ENCODE data around the gene ASPN. TPM values are rescaled to one million over a fixed set of nuclear protein-coding genes. Genes with fewer than 3 reads are reported as not detected.
A peak's percentile ranks its signal among the peaks of the same experiment; 100 is the strongest.

Gene ASPN
- polyA plus RNA-seq, 6 donors from 2014 or later = 0.12 TPM; not detected in 5

DNA sequence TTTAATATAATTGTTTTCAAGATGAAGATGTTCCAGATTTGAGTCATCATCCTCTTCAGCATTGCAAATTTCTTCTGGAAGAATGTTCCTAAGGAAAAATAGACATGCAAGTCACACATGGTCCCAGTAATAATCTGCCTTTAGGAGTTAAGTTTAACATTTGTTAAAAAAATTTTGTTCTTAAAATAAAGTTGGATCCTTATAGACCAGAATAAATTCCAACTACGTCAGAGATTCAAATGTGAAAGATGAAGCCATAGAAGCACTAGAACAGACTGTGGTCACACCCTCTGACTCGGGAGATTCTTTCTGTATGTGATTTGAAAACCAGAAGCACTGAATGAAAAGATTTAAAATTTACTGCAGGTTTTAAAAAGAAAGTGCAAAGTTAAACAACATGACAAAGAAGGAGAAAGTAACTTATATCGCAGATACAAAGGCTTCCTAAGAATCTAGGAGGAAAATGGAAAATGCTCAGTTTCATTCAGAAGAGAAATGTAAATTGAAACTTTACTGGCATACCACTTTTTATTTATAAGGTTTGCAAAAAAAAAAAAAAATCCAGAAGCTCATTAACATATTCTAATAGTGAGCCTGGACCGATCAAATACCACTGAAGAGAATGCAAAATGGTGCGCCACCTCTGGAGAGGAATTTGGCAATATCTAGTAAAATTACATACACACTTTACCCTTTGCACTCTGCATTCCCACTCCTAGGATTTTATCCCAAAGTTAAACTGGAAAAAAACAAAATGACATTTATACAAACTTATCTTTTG is 14.3 kb upstream of the ASPN start:
- H3K27me3 Mint-ChIP-seq = no peaks in the 10 kb centered on the region
- no peak overlapping the region for H3K27ac Mint-ChIP-seq
- ATAC-seq (ENCODE audit: low read depth in 2 of 2) (no peak), DNase-seq (no peak)
- no peaks in the 10 kb centered on the region for H3K36me3 Mint-ChIP-seq
- H3K4me3 Mint-ChIP-seq = no peak overlapping the region
- H3K9me3 Mint-ChIP-seq = no peaks in the 10 kb centered on the region
- no peaks in the 10 kb centered on the region for H3K4me1 Mint-ChIP-seq

DNA sequence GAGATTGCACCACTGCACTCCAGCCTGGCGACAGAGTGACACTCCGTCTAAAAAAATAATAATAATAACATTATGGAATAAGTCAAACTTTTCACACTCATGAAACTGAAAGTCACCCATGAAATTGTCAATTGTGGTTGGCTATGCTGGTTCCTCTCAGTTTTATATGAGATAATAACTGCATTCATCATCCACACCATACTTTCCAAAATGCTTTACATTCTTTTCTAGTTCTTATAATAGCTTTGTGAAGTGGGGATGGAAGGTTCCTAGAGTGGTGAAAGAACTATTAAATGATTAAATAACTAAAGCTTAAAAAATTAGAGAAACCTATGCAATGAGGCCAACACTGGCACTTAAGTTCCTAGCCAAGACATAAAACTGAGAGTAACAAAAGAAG is 12.6 kb upstream of the ASPN start:
- H3K27me3 Mint-ChIP-seq = no peaks in the 10 kb centered on the region
- ATAC-seq (ENCODE audit: low read depth in 2 of 2) = no peak

DNA sequence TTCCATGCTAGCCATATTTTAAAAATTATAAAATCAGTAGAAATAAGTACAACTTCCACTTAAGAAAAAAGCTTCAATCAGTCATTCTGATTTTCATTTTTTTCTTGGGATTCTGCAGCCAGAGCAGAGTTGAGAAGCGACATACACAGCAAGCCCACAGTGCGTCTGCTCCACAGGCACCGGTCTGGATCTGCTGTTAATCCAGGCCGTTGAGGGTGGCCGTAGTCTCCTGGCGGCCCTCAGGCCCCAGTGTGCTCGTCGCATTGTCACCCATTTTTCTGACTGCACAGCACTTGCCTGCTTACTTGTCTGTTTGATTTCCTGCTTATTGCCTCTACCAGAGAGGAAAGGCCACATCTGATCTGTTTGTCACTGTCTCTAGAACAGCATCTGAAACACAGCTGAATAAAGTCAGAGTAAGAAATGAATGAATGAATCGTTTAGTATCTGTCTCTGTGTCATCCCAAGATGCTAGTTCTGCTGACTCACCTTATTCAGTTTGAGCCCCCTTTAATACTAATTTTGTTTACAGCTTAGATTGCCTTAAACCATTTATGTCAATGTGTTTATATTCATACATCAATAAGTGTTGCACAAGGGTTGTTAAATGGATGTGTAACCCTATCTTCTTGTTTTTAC is 11.6 kb upstream of the ASPN start:
- ATAC-seq (ENCODE audit: low read depth in 2 of 2) (no peak), DNase-seq (no peak)
- Mint-ChIP-seq H3K36me3 (no peaks in the 10 kb centered on the region), H3K27me3 (no peaks in the 10 kb centered on the region), H3K4me1 (no peaks in the 10 kb centered on the region), H3K4me3 (no peak overlapping the region), H3K27ac (no peak overlapping the region), H3K9me3 (no peaks in the 10 kb centered on the region)

More for the DNA sequence above, 12.6 kb upstream of the ASPN start:
- no peak for DNase-seq
- Mint-ChIP-seq H3K27ac (no peak overlapping the region), H3K4me3 (no peak overlapping the region), H3K36me3 (no peaks in the 10 kb centered on the region), H3K9me3 (no peaks in the 10 kb centered on the region), H3K4me1 (no peaks in the 10 kb centered on the region)

DNA sequence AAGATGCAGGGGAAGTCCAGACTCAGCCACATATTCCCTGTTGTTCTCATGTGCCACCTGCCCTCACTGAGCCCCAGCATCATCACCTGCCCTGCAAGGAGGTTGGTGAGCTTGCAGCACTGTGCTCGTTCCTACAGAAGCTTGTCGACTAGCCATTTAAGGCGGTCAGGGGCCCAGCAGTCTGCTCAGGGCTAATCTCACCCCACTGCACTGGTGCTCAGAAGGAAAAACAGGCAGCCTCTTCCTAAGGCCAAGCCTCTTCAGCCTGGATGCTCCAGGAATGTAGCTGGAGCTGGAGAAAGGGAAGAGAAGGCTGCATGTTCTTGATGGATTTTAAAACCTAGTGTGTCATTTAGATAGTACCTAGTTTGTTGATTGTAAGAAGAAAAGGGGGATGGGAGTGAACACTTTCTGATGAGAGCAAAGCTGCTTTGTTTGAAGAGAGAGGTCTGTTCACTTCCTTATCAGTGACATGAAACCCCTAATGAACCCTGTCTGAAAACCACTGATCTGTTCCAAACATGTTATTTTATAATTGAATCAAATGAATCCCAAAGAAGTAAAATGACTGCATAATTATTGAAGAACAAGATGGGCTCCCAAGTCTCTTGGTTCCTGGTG is 10.6 kb upstream of the ASPN start:
- Mint-ChIP-seq H3K4me3 (no peak overlapping the region), H3K27me3 (no peaks in the 10 kb centered on the region), H3K4me1 (no peaks in the 10 kb centered on the region), H3K27ac (no peak overlapping the region), H3K36me3 (no peaks in the 10 kb centered on the region), H3K9me3 (no peaks in the 10 kb centered on the region)
- no peak for ATAC-seq (ENCODE audit: low read depth in 2 of 2)
- DNase-seq = no peak

DNA sequence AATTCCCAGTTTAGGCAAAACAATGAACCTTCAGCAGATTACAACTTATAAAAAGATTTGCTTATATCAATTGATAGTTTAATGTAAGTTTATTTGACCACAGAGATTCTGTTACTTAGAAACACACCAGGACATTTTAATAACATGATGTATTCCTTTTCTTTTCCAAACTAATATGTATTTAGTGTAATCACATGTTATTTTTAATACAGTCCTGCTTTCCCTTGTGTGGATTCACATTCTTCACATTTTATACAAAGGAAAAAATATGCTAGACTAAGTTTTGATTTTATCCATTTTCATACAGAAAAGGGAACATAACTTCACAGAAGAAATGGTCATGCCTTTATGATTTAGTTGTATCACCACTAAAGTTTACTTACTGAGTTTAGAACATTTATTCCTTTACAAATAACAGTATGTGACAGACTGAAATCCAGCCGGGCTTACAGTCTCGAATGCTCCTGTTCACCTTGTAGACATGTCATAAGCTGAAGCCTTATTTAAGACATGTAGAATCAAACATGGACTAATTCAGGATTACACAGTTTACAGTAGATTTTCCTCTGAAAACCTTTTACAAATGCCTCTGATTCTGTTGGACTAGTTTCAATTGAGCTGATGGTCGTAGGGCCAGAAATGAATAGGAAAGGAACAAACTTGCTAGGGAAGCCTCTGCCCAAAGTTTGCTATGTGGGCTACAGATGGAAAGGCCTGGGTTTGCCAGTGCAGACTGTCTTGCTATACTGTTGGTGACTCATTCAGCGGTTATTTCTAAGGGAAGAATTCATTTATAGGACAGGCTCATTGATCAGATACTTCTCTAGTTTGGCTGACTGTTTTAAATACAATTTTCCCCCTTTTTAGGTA is 6.6 kb upstream of the ASPN start:
- no peak overlapping the region for H3K27ac Mint-ChIP-seq
- no peaks in the 10 kb centered on the region for H3K4me1 Mint-ChIP-seq
- ATAC-seq (ENCODE audit: low read depth in 2 of 2) = no peak
- H3K9me3 Mint-ChIP-seq = no peaks in the 10 kb centered on the region
- no peak for DNase-seq
- H3K27me3 Mint-ChIP-seq = no peaks in the 10 kb centered on the region
- H3K4me3 Mint-ChIP-seq = no peak overlapping the region
- no peaks in the 10 kb centered on the region for H3K36me3 Mint-ChIP-seq

DNA sequence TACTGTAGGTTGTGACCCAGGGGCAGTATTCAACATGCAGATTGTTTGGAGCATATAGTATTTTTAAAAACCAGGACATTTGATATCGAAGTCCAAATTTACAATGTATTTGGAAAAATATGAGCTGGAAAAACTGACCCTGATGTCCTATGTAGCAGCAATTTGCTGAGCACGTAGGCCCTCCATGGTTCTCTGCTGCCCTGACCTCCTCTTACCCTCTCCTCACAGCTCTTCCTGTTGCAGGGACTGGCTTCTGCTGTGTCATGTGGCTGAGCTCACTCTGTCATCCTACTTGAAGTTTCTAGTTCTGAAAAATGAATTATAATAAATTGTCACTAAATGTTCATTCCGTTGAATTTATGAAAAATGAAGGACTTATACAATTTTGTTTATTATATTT is 4.1 kb upstream of the ASPN start:
- no peaks in the 10 kb centered on the region for H3K36me3 Mint-ChIP-seq
- no peak for ATAC-seq (ENCODE audit: low read depth in 2 of 2)
- H3K27ac Mint-ChIP-seq = peak overlapping the region in 1 of 6 donors; percentile 42
- no peaks in the 10 kb centered on the region for H3K4me1 Mint-ChIP-seq
- DNase-seq = no peak
- no peaks in the 10 kb centered on the region for H3K27me3 Mint-ChIP-seq
- no peaks in the 10 kb centered on the region for H3K9me3 Mint-ChIP-seq
- H3K4me3 Mint-ChIP-seq = no peak overlapping the region

DNA sequence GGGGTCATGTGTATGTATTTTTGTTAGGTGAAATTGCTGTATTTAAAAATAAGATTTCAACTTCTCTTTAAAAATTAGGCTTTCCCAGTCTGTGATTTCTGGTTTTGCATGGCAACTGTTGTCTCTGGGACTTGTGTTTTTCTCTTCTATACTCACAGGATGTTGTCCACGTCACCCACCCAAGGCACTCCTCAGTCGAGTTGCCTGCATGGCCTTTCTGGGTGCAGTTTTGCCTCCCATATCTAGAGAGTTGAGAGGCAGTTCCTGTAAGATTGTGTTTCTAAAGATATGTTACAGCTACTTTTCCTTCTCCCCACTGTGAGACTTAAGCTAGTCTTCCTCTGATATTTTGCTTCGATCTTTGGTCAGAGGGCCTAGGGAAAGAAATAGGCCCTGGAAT is 2.3 kb upstream of the ASPN start:
- Mint-ChIP-seq H3K9me3 (no peaks in the 10 kb centered on the region), H3K27ac (no peak overlapping the region), H3K4me3 (no peak overlapping the region), H3K36me3 (no peaks in the 10 kb centered on the region), H3K27me3 (no peaks in the 10 kb centered on the region), H3K4me1 (no peaks in the 10 kb centered on the region)
- no peak for ATAC-seq (ENCODE audit: low read depth in 2 of 2)
- no peak for DNase-seq

DNA sequence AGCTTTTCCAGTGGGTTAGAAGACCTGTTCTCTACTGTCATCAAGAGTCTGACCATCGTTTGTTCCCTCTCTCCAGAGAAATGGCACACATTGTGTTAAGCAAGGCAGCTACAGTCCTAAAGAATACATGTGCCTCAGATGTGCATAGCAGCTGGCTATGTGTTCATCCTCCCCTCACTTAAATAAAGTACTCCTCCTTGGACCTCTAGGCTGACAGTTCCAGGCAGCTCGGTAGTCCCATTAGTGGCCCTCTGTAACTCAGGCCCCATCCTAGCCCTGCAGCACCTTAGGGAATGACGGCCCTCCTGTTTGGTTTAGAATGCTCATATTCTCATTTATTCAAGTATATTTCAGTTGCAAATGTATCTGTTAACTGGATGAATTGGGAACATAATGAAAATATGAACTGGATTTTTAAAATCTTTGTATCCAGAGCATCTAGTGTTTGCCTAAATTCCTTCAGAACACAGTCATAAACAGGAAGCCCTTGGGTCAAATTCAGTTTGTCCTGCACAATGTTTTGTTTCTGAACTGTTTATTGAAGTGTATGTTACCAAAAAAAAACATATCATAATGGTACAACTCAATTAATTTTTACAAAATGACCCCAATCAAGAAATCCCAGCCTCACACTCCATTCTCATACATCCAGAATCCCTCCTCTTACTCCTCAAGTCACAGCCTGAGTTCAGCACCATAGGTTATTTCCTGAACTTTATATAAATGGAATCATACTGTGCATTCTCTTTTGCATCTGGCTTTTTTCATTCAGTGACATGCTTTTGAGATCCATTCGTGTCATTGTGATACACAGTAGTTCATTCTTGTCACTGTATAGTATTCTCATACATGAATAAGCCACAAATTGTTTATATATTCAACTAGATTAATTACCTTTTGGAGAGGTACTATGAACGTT is 1.6 kb upstream of the ASPN start:
- H3K4me1 Mint-ChIP-seq = no peaks in the 10 kb centered on the region
- H3K27me3 Mint-ChIP-seq = no peaks in the 10 kb centered on the region
- no peaks in the 10 kb centered on the region for H3K9me3 Mint-ChIP-seq
- ATAC-seq (ENCODE audit: low read depth in 2 of 2) (no peak), DNase-seq (no peak)
- no peak overlapping the region for H3K4me3 Mint-ChIP-seq
- H3K27ac Mint-ChIP-seq = no peak overlapping the region
- no peaks in the 10 kb centered on the region for H3K36me3 Mint-ChIP-seq

DNA sequence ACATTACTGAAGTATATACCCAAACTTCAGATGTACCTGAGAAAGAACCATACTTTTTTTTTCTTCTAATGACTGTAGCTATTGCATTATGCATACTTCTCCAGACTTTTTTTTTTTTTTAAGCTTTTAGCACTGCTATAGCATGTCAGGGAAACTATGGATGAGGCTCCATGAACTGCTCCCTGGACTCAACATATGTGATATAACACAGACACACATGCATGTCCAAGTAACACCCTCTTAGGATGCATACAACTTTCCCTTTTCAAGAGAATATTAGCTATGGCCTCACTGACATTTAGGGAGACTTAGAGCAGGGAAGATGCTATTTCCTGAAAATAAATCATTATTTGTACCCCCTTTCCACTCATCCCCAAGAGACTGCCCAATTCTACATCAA is 499 bp upstream of the ASPN start:
- Mint-ChIP-seq H3K4me3 (no peak overlapping the region), H3K27me3 (no peaks in the 10 kb centered on the region), H3K9me3 (no peaks in the 10 kb centered on the region), H3K27ac (no peak overlapping the region), H3K36me3 (no peaks in the 10 kb centered on the region), H3K4me1 (no peaks in the 10 kb centered on the region)
- DNase-seq (no peak), ATAC-seq (ENCODE audit: low read depth in 2 of 2) (no peak)

DNA sequence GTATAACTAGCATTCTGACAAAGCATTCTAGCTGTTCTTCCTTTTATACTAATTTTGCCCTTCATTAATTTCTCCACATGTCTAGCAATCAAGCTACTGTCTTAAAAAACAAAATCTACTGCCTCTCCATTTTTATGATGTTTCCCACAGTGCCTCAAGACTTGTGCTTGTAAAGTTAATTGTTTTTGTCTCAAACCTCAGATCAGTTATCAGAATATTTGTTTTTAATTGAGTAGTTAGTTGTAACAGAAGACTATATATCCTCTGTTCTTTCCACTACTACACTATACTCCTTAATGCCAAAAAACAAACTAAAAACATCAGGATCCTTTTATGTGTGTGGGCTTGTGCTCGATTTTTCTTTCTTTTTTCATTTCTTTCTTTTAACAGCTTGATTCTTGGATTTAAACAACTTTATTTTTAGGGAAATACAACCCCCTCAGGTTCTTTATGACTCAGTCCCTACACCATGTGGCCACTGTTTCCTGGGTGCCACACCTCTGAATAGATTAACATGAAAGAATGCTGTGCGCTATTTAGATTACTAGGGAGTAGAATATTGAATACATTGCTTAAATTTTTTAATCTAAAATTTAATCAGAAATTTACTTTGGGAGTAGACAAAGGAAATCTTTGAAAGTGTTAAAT is 1.2 kb downstream of the ASPN start:
- no peaks in the 10 kb centered on the region for H3K36me3 Mint-ChIP-seq
- no peaks in the 10 kb centered on the region for H3K27me3 Mint-ChIP-seq
- no peak overlapping the region for H3K4me3 Mint-ChIP-seq
- H3K27ac Mint-ChIP-seq = peak overlapping the region in 1 of 6 donors; percentile 8
- H3K4me1 Mint-ChIP-seq = no peaks in the 10 kb centered on the region
- H3K9me3 Mint-ChIP-seq = no peaks in the 10 kb centered on the region
- ATAC-seq (ENCODE audit: low read depth in 2 of 2) = no peak
- no peak for DNase-seq

DNA sequence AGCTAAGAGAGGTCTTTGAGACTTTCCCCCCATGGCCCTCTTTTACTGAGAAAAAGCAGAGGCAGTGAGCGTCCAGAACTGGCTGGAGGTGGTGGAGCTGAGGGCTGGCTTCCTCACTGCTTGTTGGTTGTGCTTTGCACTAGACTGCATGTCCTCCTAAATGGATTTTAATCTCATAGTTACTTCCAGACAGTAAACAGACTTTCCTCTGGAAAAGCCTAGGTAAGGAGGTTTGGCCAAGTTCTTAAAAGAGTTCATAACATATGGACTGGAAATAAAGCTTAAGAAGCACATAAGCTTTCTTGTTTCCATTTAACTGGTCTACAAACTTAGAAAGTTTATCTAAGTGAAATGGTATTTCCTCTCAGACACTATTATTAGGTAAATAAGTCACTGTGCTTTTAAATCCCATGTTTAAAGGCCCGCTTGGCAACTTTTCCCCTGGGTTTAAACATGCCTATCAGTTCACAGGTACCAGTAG is 2.0 kb downstream of the ASPN start:
- no peaks in the 10 kb centered on the region for H3K27me3 Mint-ChIP-seq
- DNase-seq (no peak), ATAC-seq (ENCODE audit: low read depth in 2 of 2) (no peak)
- H3K4me3 Mint-ChIP-seq = no peak overlapping the region
- no peaks in the 10 kb centered on the region for H3K36me3 Mint-ChIP-seq
- H3K9me3 Mint-ChIP-seq = no peaks in the 10 kb centered on the region
- H3K4me1 Mint-ChIP-seq = no peaks in the 10 kb centered on the region
- no peak overlapping the region for H3K27ac Mint-ChIP-seq

DNA sequence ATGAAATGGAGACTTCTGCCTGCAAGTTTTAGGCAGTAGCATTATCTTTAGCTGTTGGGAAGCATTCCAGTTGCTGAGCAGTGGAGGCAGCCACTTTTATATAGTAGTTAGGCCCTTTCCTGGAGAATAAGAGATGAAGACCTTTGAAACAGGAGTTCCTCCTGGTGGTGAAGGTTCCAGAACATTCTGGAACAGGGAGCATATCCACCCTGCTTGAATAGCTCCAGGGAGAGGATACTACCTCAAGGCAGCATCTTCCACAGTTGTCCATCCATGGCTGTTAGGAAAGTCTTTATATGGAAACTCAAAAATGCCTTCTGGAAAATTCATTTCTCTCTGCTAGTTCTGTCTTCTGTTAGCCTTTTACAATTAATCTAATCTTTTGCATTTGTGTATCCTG is 3.0 kb downstream of the ASPN start:
- no peak overlapping the region for H3K4me3 Mint-ChIP-seq
- H3K36me3 Mint-ChIP-seq = no peaks in the 10 kb centered on the region
- no peaks in the 10 kb centered on the region for H3K9me3 Mint-ChIP-seq
- ATAC-seq (ENCODE audit: low read depth in 2 of 2) = no peak
- no peak overlapping the region for H3K27ac Mint-ChIP-seq
- no peaks in the 10 kb centered on the region for H3K4me1 Mint-ChIP-seq
- DNase-seq = no peak
- no peaks in the 10 kb centered on the region for H3K27me3 Mint-ChIP-seq

Data from naive B cell (primary cell).